ENCODE measurements around the gene UNC50. TPM values are rescaled to one million over a fixed set of nuclear protein-coding genes. Genes with fewer than 3 reads are reported as not detected.

Gene UNC50
- total RNA-seq, 4 donors from 2014 or later, result 40.3 to 55.7 (median 46.0) TPM

DNA sequence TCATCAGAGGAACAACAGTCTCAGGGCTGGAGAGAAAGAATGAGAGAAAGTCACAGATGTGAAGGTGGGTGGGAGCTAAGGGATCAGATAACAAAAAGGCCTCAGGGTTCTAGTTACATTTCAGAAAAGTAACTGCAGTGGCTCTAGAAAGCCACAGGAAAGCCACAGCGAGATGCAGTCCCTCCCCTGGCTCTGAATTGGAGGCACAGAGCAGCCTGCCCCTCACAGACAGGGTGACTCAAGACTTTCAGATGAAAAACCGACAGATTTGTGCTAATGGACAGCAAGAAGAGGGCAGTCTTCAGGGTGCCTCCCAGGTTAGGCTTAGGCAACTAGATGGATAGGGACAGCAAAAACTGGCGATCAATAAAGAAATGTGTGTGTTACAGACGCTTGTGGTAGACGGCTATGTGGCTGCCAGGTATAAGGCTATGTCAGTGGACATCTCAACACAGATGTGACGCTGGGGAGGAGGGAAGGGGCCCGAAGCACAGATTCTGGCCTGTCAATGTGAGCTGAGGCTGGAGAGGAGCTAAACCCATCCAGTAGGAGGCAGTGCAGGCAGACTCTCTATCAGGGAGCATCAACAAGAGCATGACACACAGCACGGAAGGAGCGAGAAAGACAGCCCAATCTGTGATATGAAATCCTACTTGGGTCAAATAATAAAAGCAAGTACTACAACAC, 26.2 kb downstream of the UNC50 start:
- H3K27me3 ChIP-seq, result no peaks in the 10 kb centered on the region
- TF ChIP-seq POLR2AphosphoS5 (IDR thresholded peaks at IDR 0.05) (no peak), POLR2A (IDR thresholded peaks at IDR 0.05) (no peak), EP300 (IDR thresholded peaks at IDR 0.05) (no peak)
- TF ChIP-seq, protein P1, sequence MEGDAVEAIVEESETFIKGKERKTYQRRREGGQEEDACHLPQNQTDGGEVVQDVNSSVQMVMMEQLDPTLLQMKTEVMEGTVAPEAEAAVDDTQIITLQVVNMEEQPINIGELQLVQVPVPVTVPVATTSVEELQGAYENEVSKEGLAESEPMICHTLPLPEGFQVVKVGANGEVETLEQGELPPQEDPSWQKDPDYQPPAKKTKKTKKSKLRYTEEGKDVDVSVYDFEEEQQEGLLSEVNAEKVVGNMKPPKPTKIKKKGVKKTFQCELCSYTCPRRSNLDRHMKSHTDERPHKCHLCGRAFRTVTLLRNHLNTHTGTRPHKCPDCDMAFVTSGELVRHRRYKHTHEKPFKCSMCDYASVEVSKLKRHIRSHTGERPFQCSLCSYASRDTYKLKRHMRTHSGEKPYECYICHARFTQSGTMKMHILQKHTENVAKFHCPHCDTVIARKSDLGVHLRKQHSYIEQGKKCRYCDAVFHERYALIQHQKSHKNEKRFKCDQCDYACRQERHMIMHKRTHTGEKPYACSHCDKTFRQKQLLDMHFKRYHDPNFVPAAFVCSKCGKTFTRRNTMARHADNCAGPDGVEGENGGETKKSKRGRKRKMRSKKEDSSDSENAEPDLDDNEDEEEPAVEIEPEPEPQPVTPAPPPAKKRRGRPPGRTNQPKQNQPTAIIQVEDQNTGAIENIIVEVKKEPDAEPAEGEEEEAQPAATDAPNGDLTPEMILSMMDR (IDR thresholded peaks at IDR 0.05), result no peak
- no peak overlapping the region for H3K27ac ChIP-seq
- no peak for ATAC-seq
- peaks cover 0 to 73% of the 10 kb centered on the region in 2 donors for H3K36me3 ChIP-seq
- H3K4me1 ChIP-seq, result no peaks in the 10 kb centered on the region
- no peaks in the 10 kb centered on the region for H3K9me3 ChIP-seq
- 77 to 78% methylated on average over 5 to 8 of the region's 9 CpGs for WGBS, 2 donors (ENCODE audit: low coverage in 1 of 2)
- no peak overlapping the region for H3K4me3 ChIP-seq

DNA sequence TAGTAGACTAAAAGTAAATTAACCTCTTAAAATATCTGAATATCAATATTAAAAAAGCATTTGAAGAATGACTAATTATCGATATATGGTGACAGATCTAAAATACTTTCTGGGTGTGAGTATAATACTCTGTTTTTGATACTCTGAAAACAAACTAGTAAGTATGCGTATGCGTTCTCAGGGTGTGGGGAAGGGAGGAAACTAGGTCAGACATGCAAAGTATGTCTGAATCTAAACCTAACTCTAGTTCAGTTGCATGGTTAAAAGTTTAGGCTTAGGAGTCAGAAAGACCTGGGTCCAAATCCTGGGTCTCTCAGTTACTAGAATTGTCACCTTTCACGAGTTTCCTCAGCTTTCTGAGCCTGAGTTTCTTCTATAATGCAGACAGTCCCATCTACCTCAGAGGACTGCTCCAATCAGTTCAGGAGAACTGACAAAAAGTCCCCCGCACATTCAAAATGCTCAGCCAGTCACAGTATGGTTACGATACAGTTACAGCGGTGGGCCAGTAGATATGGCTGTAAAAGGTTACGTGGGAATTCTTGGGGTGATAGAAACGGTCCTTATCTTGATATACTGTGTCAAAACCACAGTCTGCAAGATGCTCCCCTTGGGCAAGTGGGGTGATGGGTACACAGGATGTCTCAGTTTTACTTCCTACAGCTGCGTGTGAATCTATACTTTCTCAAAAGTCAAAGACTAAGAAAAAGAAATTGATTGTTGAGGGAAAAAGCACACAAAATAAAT, 29.2 kb downstream of the UNC50 start:
- peaks cover 2 to 66% of the 10 kb centered on the region in 2 donors for H3K36me3 ChIP-seq

DNA sequence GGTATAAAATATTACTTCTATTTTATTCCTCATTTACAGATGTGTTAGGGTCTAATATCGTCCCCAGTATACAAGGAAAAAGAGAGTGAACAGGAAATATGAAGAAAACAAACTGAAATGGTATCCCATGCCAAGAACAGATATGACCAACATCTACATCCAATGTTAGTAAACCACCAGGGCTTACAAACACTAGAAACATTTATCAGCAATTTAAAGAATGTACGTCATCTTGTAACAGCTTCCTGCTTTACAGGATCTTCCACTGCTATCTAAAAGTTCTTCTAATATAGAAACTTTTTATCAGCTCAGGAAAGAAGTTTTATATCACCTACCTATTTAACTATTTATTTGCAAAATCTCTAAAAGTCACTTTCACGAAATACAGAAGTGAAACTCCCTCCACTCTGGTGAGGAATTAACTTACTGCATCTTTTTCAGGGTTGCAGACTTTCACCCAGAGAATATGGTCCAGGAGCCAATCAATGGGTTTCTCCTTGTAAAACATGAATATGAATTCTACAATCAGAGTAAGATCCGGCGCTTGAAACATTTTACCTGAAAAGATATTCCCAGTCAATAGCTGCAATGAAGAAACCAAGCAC, 35.2 kb downstream of the UNC50 start:
- Histone ChIP-seq H3K4me1 (no peaks in the 10 kb centered on the region), H3K36me3 (peaks cover 2 to 63% of the 10 kb centered on the region in 2 donors), H3K4me3 (no peak overlapping the region), H3K9me3 (no peaks in the 10 kb centered on the region), H3K27ac (no peak overlapping the region), H3K27me3 (no peaks in the 10 kb centered on the region)
- 86 to 93% methylated on average over 4 to 5 of the region's 5 CpGs for WGBS, 2 donors (ENCODE audit: low coverage in 1 of 2)
- no peak for ATAC-seq
- TF ChIP-seq POLR2AphosphoS5 (IDR thresholded peaks at IDR 0.05) (no peak), POLR2A (IDR thresholded peaks at IDR 0.05) (no peak), EP300 (IDR thresholded peaks at IDR 0.05) (no peak)
- TF ChIP-seq, protein P1 (IDR thresholded peaks at IDR 0.05), result no peak

More for the DNA sequence above, 29.2 kb downstream of the UNC50 start:
- 70 to 85% methylated on average over 5 to 10 of the region's 10 CpGs for WGBS, 2 donors (ENCODE audit: low coverage in 1 of 2)
- no peak for TF ChIP-seq EP300 (IDR thresholded peaks at IDR 0.05)
- TF ChIP-seq POLR2A (IDR thresholded peaks at IDR 0.05), result no peak
- TF ChIP-seq, protein P1 (IDR thresholded peaks at IDR 0.05), result no peak
- TF ChIP-seq POLR2AphosphoS5 (IDR thresholded peaks at IDR 0.05), result no peak
- H3K9me3 ChIP-seq, result no peaks in the 10 kb centered on the region
- no peaks in the 10 kb centered on the region for H3K4me1 ChIP-seq
- no peak overlapping the region for H3K4me3 ChIP-seq
- no peak overlapping the region for H3K27ac ChIP-seq
- no peaks in the 10 kb centered on the region for H3K27me3 ChIP-seq
- no peak for ATAC-seq

DNA sequence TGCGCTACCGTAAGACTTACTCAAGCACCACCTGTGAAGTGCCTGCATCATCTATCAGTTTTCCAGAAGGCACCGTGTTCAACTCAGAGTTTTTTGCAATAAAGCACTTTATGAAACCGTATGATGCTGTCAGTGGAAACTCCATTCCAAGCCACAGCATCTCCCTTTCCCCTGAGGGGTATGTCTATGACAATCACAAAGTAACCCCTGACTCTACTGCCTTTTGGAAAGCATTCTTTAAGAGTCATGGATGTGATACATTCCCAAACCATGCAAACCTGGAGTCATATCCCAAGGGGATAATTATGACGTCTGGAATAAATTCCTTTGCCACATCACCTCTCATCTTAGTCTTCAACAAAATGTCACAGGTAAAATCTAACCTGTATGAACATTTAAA, 39.2 kb downstream of the UNC50 start:
- TF ChIP-seq POLR2AphosphoS5 (IDR thresholded peaks at IDR 0.05), result no peak
- TF ChIP-seq, protein P1 (IDR thresholded peaks at IDR 0.05), result no peak
- TF ChIP-seq POLR2A (IDR thresholded peaks at IDR 0.05), result no peak
- TF ChIP-seq EP300 (IDR thresholded peaks at IDR 0.05), result no peak
- Histone ChIP-seq H3K4me1 (peaks cover 0 to 6% (median 0%) of the 10 kb centered on the region in 3 donors), H3K4me3 (no peak overlapping the region), H3K27me3 (no peaks in the 10 kb centered on the region), H3K9me3 (no peaks in the 10 kb centered on the region), H3K27ac (no peak overlapping the region), H3K36me3 (peaks cover 0 to 37% of the 10 kb centered on the region in 2 donors)
- 78 to 80% methylated on average over 3 to 5 of the region's 5 CpGs for WGBS, 2 donors (ENCODE audit: low coverage in 1 of 2)
- ATAC-seq, result no peak

Measured in gastroesophageal sphincter (tissue), 4 donors.